HL-60 (cell line): Measurements from ENCODE around the gene TBK1.

Source experiments
- DNase-seq, 2 experiments: peaks; one replicate each; pipeline ENCODE4 v3.0.0-alpha.2; 2010 to 2020; ENCODE audit warnings: low read depth in 1 of 2, low spot score in 1 of 2
- H3K27ac ChIP-seq: fragments of 250-450 bp; sonication (Bioruptor Pico); replicated peaks from 2 replicates; pipeline ENCODE4 v1.5.1; 2020; ENCODE audit warnings: mild to moderate bottlenecking, moderate library complexity
- H3K27me3 ChIP-seq: fragments of 250-450 bp; sonication (Bioruptor Pico); 2 replicates; pipeline ENCODE4 v1.5.1; 2021; ENCODE audit warnings: mild to moderate bottlenecking, moderate library complexity; ENCODE audit not compliant: insufficient read depth, poor library complexity, severe bottlenecking
- H3K4me3 ChIP-seq: replicated peaks from 2 replicates; pipeline ENCODE4 v1.5.1; 2011; ENCODE audit warnings: mild to moderate bottlenecking, control low read depth, low read length; ENCODE audit not compliant: insufficient read depth
- CTCF ChIP-seq: IDR thresholded peaks from one replicate; pipeline ENCODE4 v1.5.1; 2011; ENCODE audit warnings: low read length, control low read depth, inconsistent platforms; ENCODE audit not compliant: insufficient read depth
- GABPA ChIP-seq: IDR thresholded peaks from 2 replicates; pipeline ENCODE4 v1.6.1; 2012; ENCODE audit warnings: low read depth
- POLR2AphosphoS5 ChIP-seq: IDR thresholded peaks from 2 replicates; pipeline ENCODE4 v1.6.1; 2012; ENCODE audit warnings: low read depth
- REST ChIP-seq: IDR thresholded peaks from 2 replicates; pipeline ENCODE4 v1.6.1; 2012; ENCODE audit warnings: low read depth; ENCODE audit not compliant: insufficient replicate concordance
- SPI1 ChIP-seq: IDR thresholded peaks from 2 replicates; pipeline ENCODE4 v1.6.1; 2012; ENCODE audit warnings: low read depth, mild to moderate bottlenecking, borderline replicate concordance

TBK1 gene

GRCh38 chr12:64510667-64511066, 58.7 kb downstream of the TBK1 start:
- H3K27me3 ChIP-seq: no peaks in the 10 kb centered on the region
- H3K27ac ChIP-seq: no peak overlapping the region
- DNase-seq: no peak
- TF ChIP-seq POLR2AphosphoS5 (no peak), CTCF (no peak), GABPA (no peak), SPI1 (no peak), REST (no peak)
- H3K4me3 ChIP-seq: no peak overlapping the region

GRCh38 chr12:64518396-64518795, 66.5 kb downstream of the TBK1 start:
- no peak overlapping the region for H3K4me3 ChIP-seq
- DNase-seq: no peak
- TF ChIP-seq CTCF (no peak), SPI1 (no peak), GABPA (no peak), REST (no peak), POLR2AphosphoS5 (no peak)
- H3K27ac ChIP-seq: no peak overlapping the region
- H3K27me3 ChIP-seq: no peaks in the 10 kb centered on the region

GRCh38 chr12:64521833-64522232, 69.9 kb downstream of the TBK1 start:
- no peak overlapping the region for H3K27ac ChIP-seq
- H3K4me3 ChIP-seq: no peak overlapping the region
- TF ChIP-seq GABPA (no peak), REST (no peak), POLR2AphosphoS5 (no peak), SPI1 (no peak), CTCF (no peak)
- no peak for DNase-seq
- no peaks in the 10 kb centered on the region for H3K27me3 ChIP-seq
